ENCODE measurements around the gene POLG. TPM values are rescaled to one million over a fixed set of nuclear protein-coding genes. Genes with fewer than 3 reads are reported as not detected.

Gene POLG
- total RNA-seq, 2 experiments from 2014 or later: 80.2 to 93.7 TPM

GRCh38 chr15:89293012-89293411, 41.6 kb downstream of the POLG start:
- H3K27ac ChIP-seq (ENCODE audit: low read depth, low read length, poor library complexity, severe bottlenecking): no peak overlapping the region
- ChIA-PET POLR2A (interaction anchor here (1.2 kb wide), 1 partner anchor 48 kb away, joined by 3 read pairs; no protein-coding TSS in a partner anchor), CTCF (ENCODE audit: unreplicated experiment) (no interaction called here)
- H3K9me2 ChIP-seq (ENCODE audit: insufficient read depth, low read length): no peaks in the 10 kb centered on the region
- H3K4me2 ChIP-seq (ENCODE audit: low read length): no peak overlapping the region
- no peak overlapping the region for H3K4me3 ChIP-seq (ENCODE audit: low read depth, low read length, poor library complexity, severe bottlenecking)
- peaks cover 89% of the 10 kb centered on the region for H3K36me3 ChIP-seq (ENCODE audit: insufficient read depth, low read length)
- no peaks in the 10 kb centered on the region for H3K9me3 ChIP-seq (ENCODE audit: low read length)
- BruUV-seq (replicated peaks): no TSS peak
- H3K4me1 ChIP-seq (ENCODE audit: insufficient read depth, low read length, poor library complexity, severe bottlenecking): no peaks in the 10 kb centered on the region
- no peaks in the 10 kb centered on the region for H3K79me2 ChIP-seq (ENCODE audit: insufficient read depth, low read depth, low read length)
- no peak for DNase-seq (ENCODE audit: low spot score)
- TF ChIP-seq EZH2phosphoT487 (IDR thresholded peaks at IDR 0.05; ENCODE audit: borderline replicate concordance, low read depth, low read length) (no peak), CTCF (conservative IDR thresholded peaks at IDR 0.05; ENCODE audit: low read length) (0 out of 2 replicates have a peak, but pooled peaks have one; percentile 21)
- H4K20me1 ChIP-seq (ENCODE audit: insufficient read depth, low read length): no peaks in the 10 kb centered on the region
- no peak overlapping the region for H2AFZ ChIP-seq (ENCODE audit: low read length)
- intact Hi-C loops (cut with micrococcal nuclease; ENCODE audit: unreplicated experiment): no loop called here

GRCh38 chr15:89291934-89292438, 42.6 kb downstream of the POLG start:
- no peaks in the 10 kb centered on the region for H3K9me2 ChIP-seq (ENCODE audit: insufficient read depth, low read length)
- no peak for DNase-seq (ENCODE audit: low spot score)
- H3K27ac ChIP-seq (ENCODE audit: low read depth, low read length, poor library complexity, severe bottlenecking): no peak overlapping the region
- intact Hi-C loops (cut with micrococcal nuclease; ENCODE audit: unreplicated experiment): no loop called here
- TF ChIP-seq EZH2phosphoT487 (IDR thresholded peaks at IDR 0.05; ENCODE audit: borderline replicate concordance, low read depth, low read length) (no peak), CTCF (conservative IDR thresholded peaks at IDR 0.05; ENCODE audit: low read length) (no peak)
- no peaks in the 10 kb centered on the region for H3K9me3 ChIP-seq (ENCODE audit: low read length)
- H3K4me3 ChIP-seq (ENCODE audit: low read depth, low read length, poor library complexity, severe bottlenecking): no peak overlapping the region
- H3K36me3 ChIP-seq (ENCODE audit: insufficient read depth, low read length): peaks cover 95% of the 10 kb centered on the region
- no peaks in the 10 kb centered on the region for H4K20me1 ChIP-seq (ENCODE audit: insufficient read depth, low read length)
- ChIA-PET POLR2A (interaction anchor here (1.2 kb wide), 1 partner anchor 47 kb away, joined by 3 read pairs; no protein-coding TSS in a partner anchor), CTCF (ENCODE audit: unreplicated experiment) (no interaction called here)
- no peak overlapping the region for H2AFZ ChIP-seq (ENCODE audit: low read length)
- no peaks in the 10 kb centered on the region for H3K79me2 ChIP-seq (ENCODE audit: insufficient read depth, low read depth, low read length)
- H3K4me2 ChIP-seq (ENCODE audit: low read length): no peak overlapping the region
- no TSS peak for BruUV-seq (replicated peaks)
- H3K4me1 ChIP-seq (ENCODE audit: insufficient read depth, low read length, poor library complexity, severe bottlenecking): no peaks in the 10 kb centered on the region

GRCh38 chr15:89283201-89283600, 51.4 kb downstream of the POLG start:
- Histone ChIP-seq H3K27ac (ENCODE audit: low read depth, low read length, poor library complexity, severe bottlenecking) (no peak overlapping the region), H3K4me3 (ENCODE audit: low read depth, low read length, poor library complexity, severe bottlenecking) (no peak overlapping the region), H3K79me2 (ENCODE audit: insufficient read depth, low read depth, low read length) (no peaks in the 10 kb centered on the region), H3K36me3 (ENCODE audit: insufficient read depth, low read length) (peaks cover 96% of the 10 kb centered on the region), H3K4me1 (ENCODE audit: insufficient read depth, low read length, poor library complexity, severe bottlenecking) (no peaks in the 10 kb centered on the region), H3K4me2 (ENCODE audit: low read length) (no peak overlapping the region), H4K20me1 (ENCODE audit: insufficient read depth, low read length) (no peaks in the 10 kb centered on the region), H3K9me2 (ENCODE audit: insufficient read depth, low read length) (no peaks in the 10 kb centered on the region), H3K9me3 (ENCODE audit: low read length) (no peaks in the 10 kb centered on the region), H2AFZ (ENCODE audit: low read length) (no peak overlapping the region)
- intact Hi-C loops (cut with micrococcal nuclease; ENCODE audit: unreplicated experiment): no loop called here
- no peak for DNase-seq (ENCODE audit: low spot score)
- BruUV-seq (replicated peaks): no TSS peak
- TF ChIP-seq EZH2phosphoT487 (IDR thresholded peaks at IDR 0.05; ENCODE audit: borderline replicate concordance, low read depth, low read length): no peak
- TF ChIP-seq CTCF (conservative IDR thresholded peaks at IDR 0.05; ENCODE audit: low read length): no peak
- ChIA-PET POLR2A (interaction anchor here (1.1 kb wide), 1 partner anchor 12 kb away, joined by 5 read pairs; no protein-coding TSS in a partner anchor), CTCF (ENCODE audit: unreplicated experiment) (no interaction called here)

All from OCI-LY7 (cell line).